HT-29 (cell line): ENCODE measurements around the gene RPS6KA2. TPM values are rescaled to one million over a fixed set of nuclear protein-coding genes. Genes with fewer than 3 reads are reported as not detected.
"Not testable (repeated sequence)": the region's sequence is repeated elsewhere in the genome, so short reads cannot be mapped to it uniquely, and the experiment has no call there.

Experiments
- DNase-seq: peaks from one replicate; pipeline ENCODE4 v3.0.0-alpha.2; 2015; ENCODE audit warnings: low spot score
- total RNA-seq: library from RNA; depleted of rRNA; stranded (reverse); fragments of >200 nt; shearing (Covaris generic); gene quantifications from 2 replicates; pipeline ENCODE4 v1.2.3, GENCODE V29; 2014

RPS6KA2 gene
- total RNA-seq, 1 experiment from 2014 or later: 3.4 TPM

DNA sequence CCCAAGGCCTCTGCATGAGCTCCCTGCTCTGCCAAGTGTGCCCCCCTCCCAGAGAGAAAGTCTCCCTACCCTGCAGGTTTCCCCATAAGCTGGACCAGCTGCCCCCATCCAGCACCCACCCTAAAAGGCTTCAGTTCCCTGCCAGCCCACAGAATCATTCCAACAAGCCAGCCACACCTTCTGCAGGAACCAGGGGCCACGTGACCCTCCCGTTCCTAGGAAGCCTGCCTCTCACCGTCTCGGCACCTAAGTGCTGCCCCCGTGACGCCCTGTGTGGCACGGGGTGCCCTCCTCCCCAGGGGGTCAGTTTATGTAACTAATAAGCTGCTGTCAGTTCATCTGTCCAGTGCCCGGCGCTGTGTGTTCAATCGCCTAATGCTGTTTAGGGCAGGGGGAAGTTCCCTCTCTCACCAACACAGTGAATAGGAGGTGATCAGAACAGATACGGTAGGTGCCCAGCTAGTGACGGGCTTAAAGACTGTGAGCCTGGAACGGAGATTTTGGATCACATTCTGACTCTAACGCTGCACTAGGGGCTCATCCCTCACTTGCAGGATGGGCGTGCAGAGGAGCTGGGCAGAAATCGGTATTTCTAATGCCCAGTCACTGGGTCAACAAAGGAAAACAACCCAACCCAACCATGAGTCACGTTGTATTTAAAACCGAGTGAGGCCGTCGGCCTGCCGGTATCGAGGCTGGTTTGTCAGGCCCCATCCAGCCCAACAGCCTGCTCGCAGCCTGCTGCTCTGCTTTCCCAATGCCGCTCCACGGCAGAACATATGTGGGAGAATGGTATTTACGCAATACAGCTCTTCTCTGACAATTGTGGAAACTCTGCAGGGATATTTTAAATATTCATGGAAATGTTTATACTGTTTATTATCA, 96.6 kb downstream of the RPS6KA2 start:
- DNase-seq: peak; percentile 71

GRCh38 chr6:166529586-166529985, 97.5 kb downstream of the RPS6KA2 start:
- DNase-seq: no peak

- not testable (repeated sequence) for DNase-seq
These were observed 98.0 kb downstream of the RPS6KA2 start for GRCh38 chr6:166529058-166529457.

DNA sequence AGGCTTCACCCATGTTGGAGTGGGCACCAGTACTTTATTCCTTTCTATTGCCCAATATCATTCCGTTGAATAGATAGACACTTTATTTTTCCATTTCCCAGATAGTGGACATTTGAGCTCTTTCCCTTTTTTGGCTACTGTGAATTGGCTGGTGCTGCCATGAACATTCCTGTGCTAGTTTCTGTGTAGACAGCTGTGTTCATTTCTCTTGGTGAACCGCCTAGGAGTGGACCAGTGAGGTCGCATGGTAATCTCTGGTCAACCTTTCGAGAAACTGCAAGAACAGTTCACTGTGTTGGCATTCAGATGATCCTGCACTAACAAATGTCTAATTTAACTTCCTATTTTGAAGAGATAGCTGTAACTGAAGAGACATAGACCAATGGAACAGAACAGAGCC, 99.2 kb downstream of the RPS6KA2 start:
- no peak for DNase-seq

DNA sequence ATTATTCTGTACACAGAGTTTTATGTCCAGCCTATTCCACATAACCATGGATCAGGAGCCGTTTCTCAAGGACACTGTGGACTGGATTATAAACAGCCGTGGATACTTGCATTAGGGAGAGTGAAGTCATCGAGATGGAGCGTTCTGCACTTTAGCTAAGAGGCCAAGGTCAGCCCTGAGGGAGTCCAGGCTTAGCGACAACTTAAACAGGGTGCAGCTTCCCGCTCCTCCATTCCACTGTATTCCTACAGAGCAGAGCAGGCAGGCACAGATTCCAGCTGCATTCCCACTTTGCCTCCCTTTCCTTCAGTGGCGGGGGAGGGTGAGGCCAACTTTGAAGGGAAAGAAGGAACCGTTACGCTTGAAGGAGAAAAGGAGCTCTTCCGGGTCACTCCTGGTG, 100.1 kb downstream of the RPS6KA2 start:
- no peak for DNase-seq

DNA sequence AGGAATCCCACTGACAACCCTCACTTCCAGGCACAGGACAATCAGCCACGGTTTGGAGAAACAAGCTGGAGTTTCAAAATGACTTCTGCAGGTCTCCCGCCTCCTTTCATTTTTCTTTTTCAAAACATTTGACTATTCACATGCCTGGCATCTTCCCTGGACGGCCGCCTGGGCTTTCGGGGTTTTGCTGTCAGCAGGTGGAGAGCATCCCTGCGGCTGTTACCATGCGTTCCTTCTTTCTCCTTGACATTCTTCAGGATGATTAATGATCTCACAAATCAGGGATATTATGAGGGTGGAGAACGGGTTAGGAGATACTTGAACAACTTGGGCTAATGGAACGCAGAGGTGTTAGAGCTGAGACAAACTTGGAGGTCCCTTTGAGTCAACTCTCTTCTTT, 101.5 kb downstream of the RPS6KA2 start:
- no peak for DNase-seq

DNA sequence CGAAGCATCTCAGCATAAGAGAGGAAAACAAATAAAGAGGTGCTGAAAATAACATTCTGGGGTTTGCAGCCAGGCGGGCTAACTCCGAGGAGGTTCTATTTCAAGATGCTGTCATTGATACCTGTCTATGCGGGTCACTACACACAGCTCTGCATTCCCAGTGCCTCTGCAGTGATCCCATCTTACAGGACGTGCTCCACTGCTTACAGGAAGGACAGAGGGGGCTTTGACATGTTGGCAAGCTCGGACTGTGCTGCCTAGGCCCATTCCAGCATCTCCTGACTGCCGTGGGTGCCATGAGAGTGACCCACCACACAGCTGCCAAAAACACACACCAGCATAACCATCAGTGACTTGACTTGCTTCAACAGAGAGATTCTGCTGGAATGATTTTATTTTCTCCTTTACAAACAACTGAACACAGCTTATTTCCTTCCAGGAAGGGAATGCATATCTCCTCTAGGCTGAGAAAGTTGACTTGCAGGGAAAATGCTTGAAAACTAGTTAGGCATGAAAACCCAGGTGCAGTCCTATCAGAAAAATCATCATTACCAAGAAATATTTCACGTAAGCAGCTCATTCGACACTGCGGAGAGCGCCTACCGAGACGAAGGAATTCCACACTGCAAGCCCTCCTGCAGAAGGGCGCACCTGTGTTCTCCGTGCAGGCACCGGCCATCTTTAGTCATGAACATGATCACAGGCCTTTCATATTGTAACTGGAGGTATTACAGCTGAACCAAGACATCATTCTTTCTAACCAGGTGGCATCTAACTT, 103.1 kb downstream of the RPS6KA2 start:
- DNase-seq: no peak

- DNase-seq: no peak
These were observed 105.9 kb downstream of the RPS6KA2 start for GRCh38 chr6:166520905-166521834.

GRCh38 chr6:166516251-166516884, 110.7 kb downstream of the RPS6KA2 start:
- no peak for DNase-seq

- peak; percentile 38 for DNase-seq
These were observed 111.8 kb downstream of the RPS6KA2 start for GRCh38 chr6:166515072-166515810.

DNA sequence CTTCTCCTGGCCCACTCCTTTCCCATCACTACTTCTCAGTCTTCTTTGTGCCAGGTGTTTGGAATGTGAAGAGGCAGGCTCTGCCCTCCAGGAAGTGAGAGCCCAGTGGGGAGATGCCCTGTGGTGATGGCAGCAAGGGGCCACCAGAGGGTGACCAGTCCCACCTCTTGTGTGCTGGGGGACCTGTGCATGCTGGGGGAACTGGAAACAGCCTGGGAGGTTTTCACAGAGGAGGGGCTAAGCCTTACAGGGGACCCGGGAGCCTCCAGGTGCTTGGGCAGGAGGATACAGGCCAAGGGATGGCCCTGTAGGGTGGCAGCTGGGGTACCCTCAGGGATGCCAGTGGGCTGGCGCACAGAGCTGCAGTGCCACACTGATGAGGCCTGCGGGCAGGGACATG, 112.9 kb downstream of the RPS6KA2 start:
- peak; percentile 3 for DNase-seq

DNA sequence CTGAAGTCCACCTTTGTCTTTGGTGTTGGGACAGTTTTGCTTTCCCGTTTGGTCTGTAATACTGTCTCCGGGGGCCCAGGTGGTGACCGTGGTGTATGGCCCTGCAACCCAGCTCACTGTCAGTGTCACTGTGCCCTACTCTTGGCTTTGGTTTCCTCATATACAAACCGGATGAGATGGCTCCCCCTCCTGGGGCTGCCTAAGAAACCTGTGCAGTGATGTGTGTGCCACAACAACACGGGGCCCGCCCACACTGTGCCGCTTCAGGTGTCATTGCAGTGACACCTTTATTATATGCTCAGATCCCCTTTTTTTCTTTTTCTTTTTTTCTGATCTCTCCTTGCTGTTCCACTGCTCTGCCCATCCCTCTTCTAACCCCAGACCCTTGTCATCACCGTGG, 114.5 kb downstream of the RPS6KA2 start:
- peak; percentile 44 for DNase-seq

DNA sequence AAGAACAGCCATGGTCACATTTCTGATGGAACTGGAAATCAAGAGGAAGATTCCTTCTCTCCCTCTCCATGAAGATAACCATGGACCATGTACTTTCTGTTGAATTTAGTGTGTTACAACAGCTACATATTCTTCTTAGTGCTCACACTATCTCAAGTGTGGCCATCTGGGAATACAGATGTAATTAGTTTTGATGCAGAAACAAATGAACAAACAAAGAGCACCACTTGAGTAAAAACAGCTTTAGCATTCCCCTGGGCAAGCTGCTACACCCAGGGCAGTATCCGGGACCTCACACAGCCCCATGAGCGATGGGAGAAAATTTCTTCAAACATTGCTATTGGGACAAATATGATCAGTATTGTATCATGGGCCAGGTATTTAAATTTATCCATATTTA, 115.7 kb downstream of the RPS6KA2 start:
- no peak for DNase-seq

DNA sequence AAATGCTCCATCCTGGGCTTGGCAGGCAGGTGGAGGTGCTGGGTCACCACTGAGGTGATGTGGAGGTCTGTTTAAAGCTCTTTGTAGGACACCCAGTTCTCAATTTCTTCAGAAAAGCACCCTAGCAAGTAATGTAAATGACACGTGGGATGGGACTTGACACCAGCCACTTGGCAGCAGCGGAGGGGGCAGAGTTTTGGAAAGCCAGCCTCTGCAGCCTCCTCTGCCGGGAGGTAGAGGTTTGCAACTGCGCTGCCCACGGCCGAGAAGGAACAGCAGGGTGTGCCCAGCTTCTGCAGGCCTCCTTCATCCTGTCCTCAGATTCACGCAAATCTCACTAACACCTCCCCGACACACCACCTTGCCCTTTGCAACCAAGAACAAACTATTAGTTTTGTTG, 117.9 kb downstream of the RPS6KA2 start:
- DNase-seq: no peak

DNA sequence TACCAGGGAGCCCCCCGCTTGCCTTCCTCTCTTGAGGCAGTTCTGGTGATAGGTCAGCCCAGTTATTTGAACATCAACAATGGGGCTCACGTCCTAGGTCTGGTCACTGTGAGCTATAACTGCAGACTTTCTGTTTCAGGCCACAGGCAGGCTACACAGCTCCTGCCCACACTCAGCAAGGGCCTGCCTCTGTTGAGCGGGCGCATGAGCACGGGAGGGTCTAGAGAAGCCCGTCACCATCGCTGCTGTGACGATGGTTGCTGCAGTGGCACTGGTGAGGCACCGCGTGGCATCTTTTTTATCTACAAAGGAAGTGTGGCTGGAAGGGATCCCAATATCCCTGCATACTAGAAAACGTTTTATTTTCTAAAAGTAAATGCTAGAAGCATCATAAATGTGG, 118.3 kb downstream of the RPS6KA2 start:
- DNase-seq: no peak

- no peak for DNase-seq
These were observed 119.1 kb downstream of the RPS6KA2 start for GRCh38 chr6:166507809-166508564.

DNA sequence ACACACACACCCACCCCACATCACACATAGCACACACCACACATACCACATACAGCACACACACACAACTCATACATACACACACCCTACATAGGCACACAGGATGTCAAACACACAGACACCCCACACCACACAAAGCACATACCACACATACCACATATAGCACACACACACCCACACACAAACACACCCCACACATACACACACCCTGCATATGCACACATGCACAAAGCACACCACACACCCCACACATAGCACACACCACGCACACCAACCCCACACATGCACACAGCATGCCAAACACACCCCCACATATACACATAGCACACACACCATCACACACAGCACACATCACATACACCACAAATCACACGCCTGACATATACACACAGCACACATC, 119.7 kb downstream of the RPS6KA2 start:
- DNase-seq: no peak

DNA sequence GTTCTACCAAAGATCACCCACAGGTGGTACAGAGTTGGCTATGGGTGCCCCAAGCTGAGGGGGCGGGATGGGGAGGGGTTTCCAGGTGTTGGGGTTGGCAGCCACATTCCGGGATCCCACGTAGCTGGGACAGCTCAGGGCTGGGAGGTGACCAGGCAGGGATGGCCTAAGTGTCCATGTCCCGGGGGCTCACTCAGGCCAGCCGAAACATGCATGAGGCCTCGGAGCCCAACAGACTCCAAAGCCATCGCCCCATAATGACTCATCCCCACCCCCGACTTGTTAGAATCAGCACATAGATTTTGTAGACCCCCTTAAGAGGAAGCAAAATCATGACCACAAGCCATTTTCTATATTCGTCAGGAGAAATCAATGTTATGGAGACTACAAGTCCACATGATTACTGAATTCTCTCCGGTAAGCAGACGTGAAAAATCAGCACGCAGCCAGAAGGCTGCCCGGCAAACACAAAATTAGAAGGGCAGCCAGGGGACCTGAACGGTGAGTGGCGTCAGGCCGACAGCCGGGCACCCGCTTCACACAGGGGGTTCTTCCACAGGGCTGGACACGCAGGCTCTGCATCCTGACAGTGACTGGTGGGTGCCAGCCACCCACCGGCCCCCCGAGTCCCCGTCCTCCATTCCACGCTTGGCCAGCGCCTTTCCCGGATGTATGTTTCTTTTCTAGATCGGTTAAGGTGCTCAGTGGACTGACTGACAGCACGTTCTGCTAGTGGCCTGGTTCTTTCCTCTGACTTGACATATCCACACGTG, 121.7 kb downstream of the RPS6KA2 start:
- DNase-seq: no peak

DNA sequence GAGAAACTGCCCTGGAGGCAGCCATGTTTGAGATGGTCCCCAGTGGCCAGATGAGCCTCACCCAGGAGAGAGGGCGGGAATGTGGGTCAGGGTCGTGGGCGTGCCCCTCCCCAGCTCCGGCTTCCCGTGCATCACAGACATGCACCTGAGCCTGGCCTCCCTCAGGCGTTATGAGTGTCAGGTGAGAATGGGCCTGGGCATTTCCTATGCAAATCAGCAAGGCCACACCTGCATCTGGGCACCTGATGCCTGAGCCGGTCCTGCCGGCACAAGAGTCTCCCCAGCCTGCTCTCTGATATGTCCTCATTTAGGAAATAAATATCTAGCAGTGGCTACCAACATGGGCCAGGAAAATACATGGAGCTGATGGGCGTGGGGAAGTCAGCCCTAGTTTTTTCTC, 123.0 kb downstream of the RPS6KA2 start:
- no peak for DNase-seq
